Activated CD4-positive, alpha-beta T cell treated with anti-CD3 and anti-CD28 coated beads, Interleukin-2, Interleukin-6, amounts not matched to agents 100 ng/mL and 50 ng/mL, durations not matched to agents 16 hours and 8 hours (primary cell): ENCODE measurements around the gene RAB12.
"Not testable (repeated sequence)": the region's sequence is repeated elsewhere in the genome, so short reads cannot be mapped to it uniquely, and the experiment has no call there.

Source experiments
- DNase-seq: peaks from one replicate; pipeline ENCODE4 v3.0.0-alpha.2; 2020

Gene RAB12

DNA sequence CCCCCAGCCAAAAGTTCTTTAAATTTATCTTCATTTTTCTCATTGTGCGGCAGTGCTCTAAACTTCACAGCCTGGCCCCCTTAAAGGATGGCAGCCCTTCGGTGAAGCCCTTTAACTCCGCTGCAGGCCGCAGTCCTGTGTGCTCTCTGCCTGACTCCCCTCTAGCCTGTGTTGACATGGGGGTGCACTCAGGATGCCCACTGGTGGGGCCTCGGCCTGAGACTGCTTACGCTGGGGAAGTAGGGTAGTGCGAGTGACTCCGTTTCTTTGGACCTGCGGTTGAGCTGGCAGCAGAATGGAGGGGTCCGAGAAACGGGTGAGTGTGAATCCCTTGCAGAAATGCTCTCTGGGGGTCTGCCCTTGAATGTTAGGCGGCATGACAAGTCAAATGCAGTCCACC is 5.6 kb downstream of the RAB12 start:
- DNase-seq, result no peak

DNA sequence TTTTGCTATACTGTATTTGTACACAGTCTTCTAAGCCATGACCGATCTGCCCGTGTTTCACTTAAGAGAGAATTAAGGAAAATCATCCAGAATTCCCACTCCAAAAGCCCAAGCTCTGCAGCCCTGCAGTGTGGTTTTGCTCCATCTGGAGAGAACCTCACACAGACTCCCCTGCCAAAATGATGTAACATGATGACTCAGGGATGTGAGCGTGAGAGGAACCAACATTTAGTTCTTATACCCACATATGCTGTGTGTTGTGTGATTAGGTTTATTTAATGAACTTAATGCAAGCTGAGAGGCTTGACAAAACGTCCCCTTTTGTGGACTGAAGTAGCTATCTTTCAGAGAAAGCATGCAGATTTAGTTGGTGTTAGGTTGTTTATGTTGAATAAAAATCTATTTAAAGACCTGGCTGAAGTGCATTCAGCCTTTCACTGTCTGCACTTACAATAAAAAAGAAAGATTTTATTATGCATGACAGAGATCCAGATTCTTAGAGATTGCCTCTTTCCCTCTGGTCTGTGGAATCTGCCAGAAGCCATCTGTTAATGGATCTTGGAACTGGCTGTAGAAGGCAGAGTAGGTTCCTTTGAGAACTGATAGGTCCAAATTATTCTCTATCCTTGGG is 6.3 kb downstream of the RAB12 start:
- peak; percentile 10 for DNase-seq

DNA sequence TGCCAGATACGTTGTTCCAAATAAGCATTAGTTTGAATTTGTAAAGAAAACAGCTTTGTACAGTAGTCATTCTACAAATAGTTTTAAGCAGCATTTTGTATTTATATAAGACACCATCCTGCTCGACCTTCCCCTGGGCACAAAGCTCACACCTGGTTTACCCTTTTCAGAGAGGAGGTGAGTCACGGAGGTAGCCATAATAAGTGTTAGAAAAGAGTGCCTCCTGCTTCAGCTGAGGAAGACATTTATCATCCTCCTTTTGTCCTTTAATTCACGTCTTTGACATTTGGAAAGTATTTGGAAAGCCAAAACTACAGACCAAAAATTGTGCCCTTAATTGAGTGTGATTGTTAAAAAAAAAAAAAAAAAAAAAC is 6.8 kb downstream of the RAB12 start:
- no peak for DNase-seq

DNA sequence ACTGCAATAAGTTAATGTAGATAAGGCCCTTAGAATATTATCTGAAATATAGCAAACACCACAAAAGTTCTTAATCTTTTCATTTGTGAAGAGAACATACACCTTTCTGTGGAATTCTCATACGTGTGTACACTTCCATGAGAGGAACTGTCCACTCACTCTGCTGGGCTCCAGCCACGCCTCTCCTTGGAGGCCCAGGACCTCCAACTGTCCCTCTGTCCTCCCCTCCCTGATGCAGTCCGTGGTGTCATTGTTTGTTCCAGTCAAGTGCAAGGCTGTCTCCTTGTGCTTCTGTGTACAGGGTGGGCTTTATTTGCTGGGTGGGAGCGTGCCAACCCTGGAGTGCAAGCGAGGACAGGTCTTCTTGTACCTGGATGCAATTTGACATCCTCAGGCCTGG is 8.7 kb downstream of the RAB12 start:
- no peak for DNase-seq

DNA sequence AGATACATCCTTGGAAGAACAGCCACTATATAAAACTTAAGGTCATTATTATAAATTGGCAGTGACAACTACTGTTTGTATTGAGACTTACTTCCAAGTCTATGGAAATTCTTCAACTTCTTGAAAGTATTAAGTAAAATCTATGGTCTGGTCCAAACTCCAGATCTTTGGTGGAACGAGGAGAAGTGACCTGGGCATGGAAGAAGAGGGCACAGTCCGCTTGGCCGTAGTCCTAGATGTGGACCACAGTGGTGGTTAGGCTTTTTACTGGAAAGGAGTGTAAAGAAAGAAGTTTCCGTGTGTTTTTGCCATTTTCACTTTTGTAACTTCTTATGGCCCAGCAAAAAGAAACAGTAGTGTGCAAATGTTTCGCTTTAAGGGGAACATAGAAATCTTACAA is 9.8 kb downstream of the RAB12 start:
- DNase-seq, result no peak

DNA sequence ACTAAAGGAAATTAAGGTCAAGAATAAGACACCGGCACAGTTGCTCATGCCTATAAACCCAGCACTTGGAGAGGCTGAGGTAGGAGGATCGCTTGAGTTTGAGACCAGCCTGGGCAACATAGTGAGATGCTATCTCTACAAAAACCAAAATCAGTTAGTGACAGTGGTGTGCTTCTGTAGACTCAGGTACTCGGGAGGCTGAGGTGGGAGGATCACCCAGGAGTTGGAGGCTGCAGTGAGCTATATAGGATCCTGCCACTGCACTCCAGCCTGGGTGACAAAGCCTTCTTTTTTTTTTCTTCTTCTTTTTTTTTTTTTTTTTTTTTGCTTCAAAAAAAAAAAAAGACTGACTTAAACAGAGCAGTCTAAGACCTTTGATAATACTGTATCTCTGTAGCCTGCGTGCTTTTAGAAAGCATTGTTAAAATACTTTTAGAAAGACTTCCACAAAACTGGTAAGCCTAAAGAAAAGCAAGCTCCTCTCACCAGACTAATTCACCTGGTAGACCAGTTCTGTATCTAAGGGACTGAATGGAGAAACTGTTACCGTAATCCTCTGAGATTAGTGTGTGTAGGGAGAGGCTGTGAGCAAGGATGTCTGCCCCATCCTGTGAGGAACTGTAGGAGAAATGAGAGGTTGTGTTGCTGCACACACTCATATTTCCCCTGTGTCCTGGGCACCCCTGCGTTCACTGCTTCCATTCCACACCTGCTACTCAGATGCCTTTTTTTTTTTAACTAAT is 10.8 kb downstream of the RAB12 start:
- no peak for DNase-seq

DNA sequence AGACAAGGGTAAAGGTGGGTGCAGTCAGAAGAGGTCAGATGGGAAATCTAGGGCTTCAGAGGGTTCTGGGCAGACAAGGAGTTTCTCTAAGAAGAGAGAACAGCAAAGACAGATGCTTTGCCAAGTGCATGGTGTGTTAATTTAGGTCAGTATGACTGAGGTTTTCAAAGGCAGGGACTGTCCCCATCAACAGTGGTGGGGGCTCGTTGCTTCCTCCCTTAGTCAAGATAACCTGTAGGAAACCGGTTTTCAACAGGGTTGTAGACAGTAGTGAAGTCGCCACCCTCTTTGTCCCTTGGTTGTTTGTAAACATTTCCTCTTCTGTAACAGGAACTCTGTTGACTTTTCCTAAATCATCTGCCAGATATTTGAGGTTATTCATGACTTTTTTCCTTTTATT is 11.6 kb downstream of the RAB12 start:
- DNase-seq, result no peak

DNA sequence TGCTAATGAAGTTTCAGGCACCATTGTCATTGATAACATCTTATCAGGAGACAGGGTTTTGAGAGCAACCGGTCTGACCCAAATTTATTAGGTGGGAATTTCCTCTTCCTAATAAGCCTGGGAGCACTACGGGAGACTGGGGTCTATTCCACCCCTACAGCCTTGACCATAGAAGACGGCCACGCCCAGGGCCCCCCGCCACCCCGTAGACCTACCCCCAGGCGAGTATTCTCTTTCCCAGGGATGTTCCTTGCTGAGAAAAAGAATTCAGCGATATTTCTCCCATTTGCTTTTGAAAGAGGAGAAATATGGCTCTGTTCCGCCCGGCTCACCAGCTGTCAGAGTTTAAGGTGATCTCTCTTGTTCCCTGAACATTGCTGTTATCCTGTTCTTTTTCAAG is 13.4 kb downstream of the RAB12 start:
- not testable (repeated sequence) for DNase-seq

DNA sequence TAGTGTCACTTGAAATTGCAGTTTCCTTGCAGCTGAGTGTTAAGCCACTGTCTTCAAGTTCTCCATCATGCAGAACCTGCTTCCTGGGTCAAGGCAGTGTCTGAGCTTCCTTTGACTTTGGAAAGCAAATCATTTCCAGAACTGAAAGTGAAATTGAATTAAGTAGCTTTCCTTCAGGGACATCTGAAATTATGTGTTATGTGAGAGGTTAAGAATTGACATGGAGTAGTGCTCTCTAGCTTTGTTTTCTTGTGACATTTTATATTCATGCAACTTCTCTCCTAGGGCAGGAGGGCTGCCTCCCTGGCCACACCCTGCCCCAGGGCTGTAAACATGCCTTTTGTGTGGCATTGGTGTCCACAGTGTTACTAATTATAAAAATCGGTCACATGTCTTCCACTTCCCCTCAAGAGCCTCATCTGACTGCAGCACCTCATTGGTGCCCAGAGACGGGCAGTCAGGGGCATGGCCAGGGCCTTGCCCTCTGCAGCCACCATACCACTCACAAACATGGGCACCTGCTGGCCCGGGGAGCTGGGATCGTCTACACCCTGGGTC is 14.4 kb downstream of the RAB12 start:
- peak; percentile 52 for DNase-seq

DNA sequence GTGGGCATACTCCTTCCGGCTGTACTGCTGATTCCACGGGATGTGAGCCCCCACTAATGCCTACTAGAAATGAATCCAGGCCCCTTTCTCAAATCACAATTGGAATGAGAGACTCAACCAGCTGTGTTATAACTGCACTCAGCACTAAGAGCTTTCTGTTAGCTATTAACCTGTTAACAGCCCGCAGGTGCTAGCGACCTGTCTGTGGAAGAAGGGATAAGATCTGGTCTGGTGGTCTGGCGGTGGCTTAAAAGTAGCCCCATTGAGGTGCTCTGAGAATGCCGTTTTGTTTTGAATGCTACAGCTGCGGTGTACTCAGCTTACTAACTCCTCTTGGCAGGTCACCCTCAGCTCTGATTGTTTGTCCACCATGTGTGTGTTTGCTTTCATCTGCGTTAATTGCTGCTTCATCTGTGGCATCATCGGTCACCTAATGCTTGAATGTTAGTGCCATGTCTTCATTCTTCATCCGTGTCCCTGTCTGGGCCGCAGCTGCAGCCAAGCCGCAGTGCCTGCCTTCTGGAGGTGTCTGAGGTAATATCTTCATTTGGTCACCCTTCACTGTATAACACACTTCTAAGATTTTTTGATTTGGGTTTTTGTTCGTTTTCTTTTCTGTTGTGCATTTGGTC is 16.3 kb downstream of the RAB12 start:
- no peak for DNase-seq

DNA sequence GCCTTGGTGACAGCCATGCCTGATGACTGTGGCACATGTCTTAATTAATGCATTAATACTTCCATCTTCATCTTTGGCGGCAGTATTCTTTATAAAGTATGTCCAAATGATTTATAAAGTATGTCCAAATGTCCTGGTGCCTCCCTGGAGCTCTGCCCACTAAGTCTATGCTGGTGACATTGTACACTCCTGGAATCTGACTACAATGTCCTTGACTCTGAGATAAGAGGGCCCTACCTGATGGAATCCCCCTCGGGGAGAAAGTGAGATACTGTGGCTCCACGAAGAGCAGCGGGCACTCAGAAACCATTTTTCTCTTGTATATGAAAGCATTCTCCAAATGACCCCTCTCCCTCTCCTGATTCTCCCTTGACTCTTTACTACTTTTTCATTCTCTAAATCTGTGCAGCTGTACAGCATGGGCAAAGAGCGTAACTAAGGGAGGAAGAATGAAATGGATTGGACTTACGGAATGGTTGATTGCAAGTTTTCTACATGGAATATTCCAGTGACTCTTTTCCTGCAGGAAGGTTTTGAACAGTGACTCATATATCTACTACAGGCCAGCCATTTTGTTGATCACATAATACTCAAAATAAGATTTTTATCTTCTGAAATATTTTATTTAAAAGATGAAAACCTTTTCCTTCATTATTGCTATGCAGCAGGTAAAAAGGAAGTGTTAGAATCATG is 17.3 kb downstream of the RAB12 start:
- DNase-seq, result no peak

DNA sequence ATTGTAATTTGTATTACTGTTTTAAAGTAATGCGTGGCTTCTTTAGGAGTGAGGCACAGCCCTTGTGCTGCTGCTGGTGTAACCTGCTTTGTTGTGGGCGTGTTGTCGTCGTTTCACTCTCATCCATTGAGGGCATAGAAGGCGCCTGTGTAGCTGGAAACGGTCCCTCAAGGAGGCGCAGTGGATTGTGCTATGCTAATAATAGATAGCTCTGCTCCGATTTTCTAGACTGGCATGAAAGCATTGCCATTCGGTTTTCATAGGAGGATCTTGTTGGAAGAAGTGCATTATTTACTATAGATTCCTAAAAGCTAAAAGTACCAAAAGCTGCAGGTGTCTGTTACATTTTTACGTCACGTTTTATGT is 17.9 kb downstream of the RAB12 start:
- no peak for DNase-seq

DNA sequence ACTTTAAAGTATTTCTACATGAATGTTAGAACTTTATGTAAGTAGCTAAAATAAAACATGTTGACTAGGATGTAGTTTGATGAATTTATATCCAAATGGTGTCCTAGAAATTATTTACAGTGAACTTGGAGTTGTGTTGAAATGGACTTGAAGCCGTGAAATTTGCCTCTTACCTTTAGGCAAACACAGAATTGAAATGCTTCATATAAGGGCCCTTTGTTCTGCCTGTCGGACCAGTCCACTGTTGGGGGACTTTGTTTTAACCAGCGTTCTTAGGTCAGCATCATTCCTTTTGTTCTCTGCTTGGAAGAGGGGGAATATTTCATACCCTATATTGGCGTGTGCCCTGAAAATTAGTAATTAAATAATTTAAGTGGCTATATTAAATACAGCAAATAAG is 18.3 kb downstream of the RAB12 start:
- no peak for DNase-seq

DNA sequence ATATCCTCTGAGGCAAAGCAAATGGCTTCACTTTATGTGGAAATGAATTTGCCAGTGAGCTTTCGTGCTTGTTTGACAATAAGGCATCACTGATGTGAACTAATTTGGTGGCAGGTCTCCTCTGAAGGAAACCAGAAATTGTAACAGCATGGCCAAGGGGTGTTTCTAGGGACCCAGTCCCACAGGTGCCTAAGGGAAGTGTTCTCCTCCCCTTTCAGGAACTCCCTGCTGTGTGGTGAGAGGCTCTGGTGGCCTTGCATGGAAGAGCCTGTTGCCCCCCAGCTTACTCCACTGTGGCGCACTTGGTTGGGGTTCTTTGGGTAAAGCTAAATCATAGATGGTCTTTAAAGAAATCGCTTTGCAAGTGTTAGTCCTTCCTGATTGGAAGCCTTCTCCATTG is 20.4 kb downstream of the RAB12 start:
- no peak for DNase-seq

DNA sequence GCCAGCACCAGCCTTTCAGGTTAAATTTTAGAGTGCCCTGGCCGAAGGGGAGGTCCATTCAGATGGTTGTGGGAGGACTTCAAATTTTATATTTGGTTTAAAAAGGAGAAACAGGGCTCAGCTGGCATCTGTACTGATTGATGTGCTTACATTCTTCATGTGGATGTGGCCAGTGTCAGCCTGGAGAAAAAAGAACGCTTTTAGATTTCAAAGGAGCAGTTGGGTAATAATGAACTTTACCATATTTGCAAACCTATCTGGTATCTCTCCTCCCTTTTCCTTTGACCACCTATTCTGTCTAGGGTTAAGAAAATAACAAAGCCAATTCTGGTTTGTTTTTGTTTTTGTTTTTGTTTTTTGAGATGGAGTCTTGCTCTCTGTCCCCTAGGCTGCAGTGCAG is 21.3 kb downstream of the RAB12 start:
- no peak for DNase-seq

DNA sequence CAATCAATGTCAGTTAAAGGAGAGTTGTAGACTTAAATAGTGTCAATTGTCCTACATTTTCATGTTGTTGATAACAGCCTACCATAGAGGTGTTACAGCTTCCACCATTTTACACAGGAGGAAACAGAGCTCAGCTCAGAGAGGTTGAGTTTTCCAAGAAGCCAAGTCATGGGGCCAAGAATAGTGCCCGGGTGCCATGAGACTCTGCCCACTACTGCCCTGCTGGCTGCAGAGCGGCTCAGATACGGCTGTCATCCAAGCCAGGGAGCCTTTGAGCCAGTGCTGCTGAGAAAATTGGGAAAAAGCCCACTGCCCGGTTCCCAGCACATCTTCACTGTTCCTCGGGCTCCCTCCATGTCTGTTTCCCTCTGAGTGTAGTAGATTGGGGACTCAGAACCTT is 22.0 kb downstream of the RAB12 start:
- DNase-seq, result no peak

DNA sequence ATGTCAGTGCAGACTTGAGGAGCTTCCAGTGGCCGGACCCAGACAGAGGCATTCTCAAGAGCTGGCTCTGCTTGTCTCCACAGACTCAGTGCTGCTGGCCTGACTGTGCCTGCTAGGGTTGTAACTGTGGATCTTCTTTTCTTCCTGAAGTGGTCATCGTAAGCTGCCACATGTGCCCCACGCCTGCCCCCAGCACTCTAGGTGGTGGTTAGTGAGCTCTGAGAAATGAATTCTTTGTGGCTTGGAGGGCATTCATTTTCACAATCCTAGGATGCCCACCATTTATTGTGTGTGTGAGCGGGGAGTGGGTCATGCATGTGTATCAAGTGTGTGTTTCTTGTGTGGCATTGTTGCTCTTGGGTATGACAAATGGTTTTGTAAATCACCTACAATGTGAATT is 23.1 kb downstream of the RAB12 start:
- no peak for DNase-seq

DNA sequence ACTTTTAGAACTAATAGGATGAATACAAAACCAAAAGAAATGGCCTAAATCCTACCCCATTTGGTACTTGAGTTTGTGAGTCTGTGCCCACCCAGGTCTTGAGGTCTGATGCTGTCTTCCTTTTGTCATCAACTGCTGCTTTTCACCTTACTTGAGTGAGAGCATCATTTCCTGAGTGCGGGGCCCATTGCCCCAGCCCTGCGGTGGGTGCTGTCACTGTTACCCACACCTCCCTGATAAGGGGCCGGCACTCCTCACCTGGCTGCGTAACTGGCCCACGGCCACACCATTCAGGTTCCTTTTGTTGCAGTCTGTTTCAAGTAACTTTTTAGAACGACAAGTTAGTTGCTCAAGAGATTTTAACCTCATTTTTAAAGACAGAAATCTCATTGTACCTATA is 25.3 kb downstream of the RAB12 start:
- DNase-seq, result no peak

DNA sequence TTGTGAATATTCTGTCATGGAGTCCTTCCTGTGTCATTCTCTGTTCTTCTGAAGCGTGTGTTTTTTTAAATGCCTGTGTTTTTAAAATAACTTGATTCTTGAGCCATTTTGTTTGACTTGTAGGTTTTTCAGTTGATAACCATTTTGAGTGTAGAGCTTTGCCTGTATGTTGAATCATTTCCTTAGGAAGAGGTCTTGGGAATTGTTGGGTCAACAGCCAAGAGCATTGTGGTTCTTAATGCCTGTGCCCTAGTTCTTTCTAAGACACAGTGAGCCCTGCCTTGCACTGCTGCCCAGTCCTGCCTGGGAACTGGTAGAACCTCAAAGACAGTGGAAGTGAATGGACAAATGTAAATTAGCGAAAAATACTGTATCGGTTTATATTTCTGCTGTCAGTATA is 25.9 kb downstream of the RAB12 start:
- DNase-seq, result no peak

DNA sequence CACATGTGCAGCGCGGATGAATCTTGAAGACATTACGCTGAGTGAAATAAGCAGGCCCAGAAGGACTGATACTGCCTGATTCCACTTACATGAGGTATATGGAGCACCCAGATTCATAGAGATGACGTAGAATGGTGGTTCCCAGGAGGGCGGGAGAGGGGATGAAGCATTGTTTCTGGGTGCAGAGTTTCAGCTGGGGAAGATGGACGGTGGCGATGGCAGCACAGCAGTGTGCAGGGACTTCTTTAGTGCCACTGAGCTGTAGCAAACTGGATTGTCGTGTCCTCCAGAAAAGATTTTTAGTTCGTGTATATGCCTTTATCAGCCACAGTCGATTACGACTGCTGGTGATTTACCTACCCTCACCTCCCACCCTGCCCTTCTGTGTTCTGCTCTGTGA is 30.5 kb downstream of the RAB12 start:
- DNase-seq, result no peak

DNA sequence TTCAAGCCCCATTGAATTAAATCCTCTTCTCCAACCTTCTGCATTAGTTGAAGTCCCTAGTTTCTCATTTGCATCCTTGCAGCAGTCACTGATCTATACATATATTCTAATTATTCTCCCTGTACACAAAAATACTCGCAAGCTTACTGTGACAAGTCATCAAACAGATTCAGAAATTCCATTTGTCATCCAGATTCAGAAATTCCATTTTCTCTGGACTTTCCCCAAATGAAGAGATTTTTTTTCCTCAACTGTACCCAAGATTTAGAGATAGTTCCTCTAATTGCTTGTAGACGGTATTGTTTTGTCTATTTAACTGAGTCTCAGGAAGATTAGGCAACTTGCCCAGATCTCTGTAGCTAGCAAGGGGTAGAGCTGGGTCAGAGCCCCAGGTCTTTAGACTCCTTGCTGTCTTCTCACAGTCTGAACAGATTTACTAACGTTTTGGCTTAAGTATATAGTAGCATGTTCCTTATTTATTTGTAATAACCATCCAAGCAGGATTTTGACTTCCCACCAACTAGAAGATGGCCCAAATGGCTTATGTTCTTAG is 34.2 kb downstream of the RAB12 start:
- no peak for DNase-seq

DNA sequence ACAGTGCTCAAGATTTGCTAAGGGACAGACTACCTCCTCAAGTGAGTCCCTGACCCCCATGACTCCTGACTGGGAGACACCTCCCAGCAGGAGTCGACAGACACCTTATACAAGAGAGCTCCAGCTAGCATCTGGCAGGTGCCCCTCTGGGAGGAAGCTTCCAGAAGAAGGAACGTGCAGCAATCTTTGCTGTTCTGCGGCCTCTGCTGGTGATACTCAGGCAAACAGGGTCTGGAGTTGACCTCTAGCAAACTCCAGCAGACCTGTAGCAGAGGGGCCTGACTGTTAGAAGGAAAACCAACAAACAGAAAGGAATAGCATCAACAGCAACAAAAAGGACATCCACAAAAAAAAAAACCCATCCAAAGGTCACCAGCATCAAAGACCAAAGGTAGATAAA is 38.1 kb downstream of the RAB12 start:
- DNase-seq, result not testable (repeated sequence)

DNA sequence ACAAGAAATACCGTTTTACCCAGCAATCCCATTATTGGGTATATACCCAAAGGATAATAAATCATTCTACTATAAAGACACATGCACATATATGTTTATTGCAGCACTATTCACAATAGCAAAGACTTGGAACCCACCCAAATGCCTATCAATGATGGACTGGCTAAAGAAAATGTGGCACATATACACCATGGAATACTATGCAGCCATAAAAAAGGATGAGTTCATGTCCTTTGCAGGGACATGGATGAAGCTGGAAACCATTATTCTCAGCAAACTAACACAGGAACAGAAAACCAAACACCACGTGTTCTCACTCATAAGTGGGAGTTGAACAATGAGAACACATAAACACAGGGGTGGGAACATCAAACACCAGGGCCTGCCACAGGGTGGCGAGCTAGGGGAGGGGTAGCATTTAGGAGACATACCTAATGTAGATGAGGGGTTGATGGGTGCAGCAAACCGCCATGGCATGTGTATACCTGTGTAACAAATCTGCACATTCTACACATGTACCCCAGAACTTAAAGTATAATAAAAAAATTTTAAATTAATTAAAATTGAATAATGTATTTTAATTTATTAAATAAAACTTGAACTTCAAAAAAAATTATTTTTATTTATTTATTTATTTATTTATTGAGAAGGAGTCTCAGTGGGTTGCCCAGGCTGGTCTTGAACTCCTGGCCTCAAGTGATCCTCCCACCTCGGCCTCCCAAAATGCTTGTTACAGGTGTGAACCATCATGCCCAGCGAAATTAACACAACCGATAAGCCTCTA is 42.4 kb downstream of the RAB12 start:
- not testable (repeated sequence) for DNase-seq
